Lower leg skin (tissue), 3 donors: ENCODE results near the gene PRKCE.

Experiments
- POLR2A ChIP-seq, 2 donors: fragments of 450-650 bp; IDR thresholded peaks; one replicate each; pipeline ENCODE4 v1.6.1; 2016 to 2017; ENCODE audit warnings: antibody characterized with exemption in 2 of 2, mild to moderate bottlenecking in 1 of 2, moderate library complexity in 1 of 2
- TF ChIP-seq, protein P1 (sequence below), 3 donors: fragments of 450-650 bp; IDR thresholded peaks; one replicate each; pipeline ENCODE4 v1.5.1; 2016; ENCODE audit warnings: antibody characterized with exemption in 3 of 3, mild to moderate bottlenecking in 3 of 3, moderate library complexity in 2 of 3

GRCh38 chr2:46225730-46226129 is 574.3 kb downstream of the PRKCE start:
- no peak for TF ChIP-seq POLR2A (IDR thresholded peaks at IDR 0.05)
- TF ChIP-seq, protein P1, sequence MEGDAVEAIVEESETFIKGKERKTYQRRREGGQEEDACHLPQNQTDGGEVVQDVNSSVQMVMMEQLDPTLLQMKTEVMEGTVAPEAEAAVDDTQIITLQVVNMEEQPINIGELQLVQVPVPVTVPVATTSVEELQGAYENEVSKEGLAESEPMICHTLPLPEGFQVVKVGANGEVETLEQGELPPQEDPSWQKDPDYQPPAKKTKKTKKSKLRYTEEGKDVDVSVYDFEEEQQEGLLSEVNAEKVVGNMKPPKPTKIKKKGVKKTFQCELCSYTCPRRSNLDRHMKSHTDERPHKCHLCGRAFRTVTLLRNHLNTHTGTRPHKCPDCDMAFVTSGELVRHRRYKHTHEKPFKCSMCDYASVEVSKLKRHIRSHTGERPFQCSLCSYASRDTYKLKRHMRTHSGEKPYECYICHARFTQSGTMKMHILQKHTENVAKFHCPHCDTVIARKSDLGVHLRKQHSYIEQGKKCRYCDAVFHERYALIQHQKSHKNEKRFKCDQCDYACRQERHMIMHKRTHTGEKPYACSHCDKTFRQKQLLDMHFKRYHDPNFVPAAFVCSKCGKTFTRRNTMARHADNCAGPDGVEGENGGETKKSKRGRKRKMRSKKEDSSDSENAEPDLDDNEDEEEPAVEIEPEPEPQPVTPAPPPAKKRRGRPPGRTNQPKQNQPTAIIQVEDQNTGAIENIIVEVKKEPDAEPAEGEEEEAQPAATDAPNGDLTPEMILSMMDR (IDR thresholded peaks at IDR 0.05), result no peak
